HG03064 (cell line): Measurements from ENCODE around the gene OR51I2.
A peak's percentile ranks its signal among the peaks of the same experiment; 100 is the strongest.

Experiments
- ATAC-seq: cut with Tn5 transposase; IDR thresholded peaks from one replicate; pipeline ENCODE4 v1.9.1; 2021; ENCODE audit warnings: low read depth; ENCODE audit not compliant: unreplicated experiment

OR51I2 gene

GRCh38 chr11:5449023-5449422, at the start of gene OR51I2:
OR51I2 (plus strand) TSS chr11:5449323; CDS start chr11:5453489, 4,166 bp downstream.
- ATAC-seq: no peak

- ATAC-seq: no peak
Observed at GRCh38 chr11:5405173-5405572, 44.0 kb upstream of the OR51I2 start.

GRCh38 chr11:5420993-5421392, 28.1 kb upstream of the OR51I2 start:
- no peak for ATAC-seq

- ATAC-seq: no peak
Observed at GRCh38 chr11:5421811-5422210, 27.3 kb upstream of the OR51I2 start, which contains the start of gene OR51Q1. OR51Q1 (plus strand) TSS chr11:5422111; CDS start chr11:5422201, 90 bp downstream.

- ATAC-seq: no peak
Observed at GRCh38 chr11:5423131-5423530, 26.0 kb upstream of the OR51I2 start.

GRCh38 chr11:5441414-5441813, 7.7 kb upstream of the OR51I2 start, which contains the start of gene OR51I1:
OR51I1 (minus strand) TSS chr11:5441514; CDS start chr11:5441514, 0 bp downstream.
- no peak for ATAC-seq

GRCh38 chr11:5443835-5444393, 5.2 kb upstream of the OR51I2 start:
- no peak for ATAC-seq

GRCh38 chr11:5449432-5449831, 309 bp downstream of the OR51I2 start:
- ATAC-seq: no peak

- ATAC-seq: no peak
Observed at GRCh38 chr11:5460983-5461621, 12.0 kb downstream of the OR51I2 start.

- ATAC-seq: no peak
Observed at GRCh38 chr11:5467527-5467926, 18.4 kb downstream of the OR51I2 start.

GRCh38 chr11:5473921-5474320, 24.8 kb downstream of the OR51I2 start:
- no peak for ATAC-seq

- ATAC-seq: peak; percentile 91
Observed at GRCh38 chr11:5476186-5476819, 27.2 kb downstream of the OR51I2 start.

GRCh38 chr11:5486003-5486402, 36.9 kb downstream of the OR51I2 start:
- no peak for ATAC-seq

- no peak for ATAC-seq
Observed at GRCh38 chr11:5486421-5486820, 37.3 kb downstream of the OR51I2 start.

GRCh38 chr11:5488385-5488784, 39.3 kb downstream of the OR51I2 start, which contains the start of gene OR52D1:
OR52D1 (plus strand) TSS chr11:5488685; CDS start chr11:5488707, 22 bp downstream.
- no peak for ATAC-seq

GRCh38 chr11:5488798-5489399, 39.8 kb downstream of the OR51I2 start:
- no peak for ATAC-seq

GRCh38 chr11:5489576-5490357, 40.6 kb downstream of the OR51I2 start:
- ATAC-seq: no peak

GRCh38 chr11:5499671-5500070, 50.5 kb downstream of the OR51I2 start:
- no peak for ATAC-seq

GRCh38 chr11:5500393-5500801, 51.3 kb downstream of the OR51I2 start:
- ATAC-seq: no peak

GRCh38 chr11:5504403-5504921, 55.3 kb downstream of the OR51I2 start:
- ATAC-seq: no peak
